H1 (cell line): ENCODE measurements around the gene ETF1. TPM values are rescaled to one million over a fixed set of nuclear protein-coding genes. Genes with fewer than 3 reads are reported as not detected.

Experiments
- CTCF ChIA-PET: fragments of 300-600 bp; sonication (Branson Sonifier 250); formaldehyde crosslinking; loops from one replicate; lab custom pipeline; 2021; ENCODE audit not compliant: partially characterized antibody; lab: Charles Lee
- POLR2A ChIA-PET: fragments of 300-600 bp; sonication (Branson Sonifier 250); formaldehyde crosslinking; loops from one replicate; lab custom pipeline; 2021; ENCODE audit warnings: inconsistent platforms; ENCODE audit not compliant: partially characterized antibody; lab: Charles Lee
- DNase-seq, 2 experiments: peaks; one replicate each; pipeline versions ENCODE4 v3.0.0 to v3.0.0-alpha.2; 2010 to 2022; ENCODE audit warnings: low spot score in 2 of 2, low read depth in 1 of 2, mixed read lengths in 1 of 2
- FAIRE-seq: peaks from 2 replicates; lab custom pipeline; 2011; peaks lifted over from hg19 to GRCh38; lab: Jason Lieb, UNC
- H2AFZ ChIP-seq: 2 replicates; pipeline ENCODE4 v1.8.1; 2012; ENCODE audit warnings: low read length, inconsistent platforms
- H2AK5ac ChIP-seq: 2 replicates; pipeline ENCODE4 v1.6.1; 2013; ENCODE audit warnings: low read depth, low read length
- H2BK120ac ChIP-seq: replicated peaks from 2 replicates; pipeline ENCODE3; 2013; ENCODE audit warnings: low read depth, low read length, inconsistent platforms
- H2BK12ac ChIP-seq: 2 replicates; pipeline ENCODE4 v1.6.1; 2013; ENCODE audit warnings: low read depth, low read length
- H2BK15ac ChIP-seq: 2 replicates; pipeline ENCODE4 v1.6.1; 2013; ENCODE audit warnings: low read length
- H2BK20ac ChIP-seq: 2 replicates; pipeline ENCODE4 v1.6.1; 2013; ENCODE audit warnings: low read length
- H2BK5ac ChIP-seq: 2 replicates; pipeline ENCODE4 v1.6.1; 2013; ENCODE audit warnings: low read depth, low read length
- H3K14ac ChIP-seq: 2 replicates; pipeline ENCODE4 v1.6.1; 2013; ENCODE audit warnings: inconsistent platforms; ENCODE audit not compliant: insufficient read length
- H3K18ac ChIP-seq: 2 replicates; pipeline ENCODE4 v1.6.1; 2013; ENCODE audit warnings: low read length; ENCODE audit errors: extremely low read depth
- H3K23ac ChIP-seq: 2 replicates; pipeline ENCODE4 v1.6.1; 2013; ENCODE audit warnings: inconsistent platforms; ENCODE audit not compliant: insufficient read length
- H3K23me2 ChIP-seq: 2 replicates; pipeline ENCODE4 v1.6.1; 2013; ENCODE audit warnings: low read depth, low read length
- H3K27ac ChIP-seq: 2 replicates; pipeline ENCODE4 v1.6.1; 2011; ENCODE audit warnings: low read depth, low read length, inconsistent platforms
- H3K27me3 ChIP-seq, 4 experiments: replicated peaks in 1 of 4; 1 replicate in 1 of 4; 2 replicates in 3 of 4; pipeline versions ENCODE4 v1.6.1 to v1.8.1; 2011 to 2013; ENCODE audit warnings: low read length in 3 of 4, mild to moderate bottlenecking in 3 of 4, inconsistent platforms in 2 of 4, mixed read lengths in 2 of 4, moderate library complexity in 1 of 4; ENCODE audit not compliant: control insufficient read depth in 3 of 4, insufficient read depth in 3 of 4; ENCODE audit errors: extremely low read depth in 1 of 4
- H3K36me3 ChIP-seq, 4 experiments: 2 replicates each; pipeline versions ENCODE4 v1.6.1 to v1.8.1; 2011 to 2013; ENCODE audit warnings: mild to moderate bottlenecking in 4 of 4, low read length in 3 of 4, moderate library complexity in 2 of 4, control low read depth in 1 of 4, inconsistent platforms in 1 of 4; ENCODE audit not compliant: insufficient read depth in 4 of 4, control insufficient read depth in 2 of 4
- H3K4ac ChIP-seq: replicated peaks from 2 replicates; pipeline ENCODE3; 2013; ENCODE audit warnings: low read length, low read depth, mixed read lengths, inconsistent platforms; ENCODE audit not compliant: insufficient read length
- H3K4me1 ChIP-seq, 4 experiments: replicated peaks in 1 of 4; 1 replicate in 1 of 4; 2 replicates in 3 of 4; pipeline versions ENCODE4 v1.6.1 to v1.8.1; 2011 to 2013; ENCODE audit warnings: low read length in 3 of 4, inconsistent platforms in 2 of 4, mixed read lengths in 1 of 4; ENCODE audit not compliant: insufficient read depth in 4 of 4, control insufficient read depth in 3 of 4
- H3K4me2 ChIP-seq, 2 experiments: 2 replicates each; pipeline versions ENCODE4 v1.6.1 to v1.8.1; 2011 to 2013; ENCODE audit warnings: low read depth in 2 of 2, low read length in 2 of 2, control low read depth in 1 of 2, inconsistent platforms in 1 of 2, mild to moderate bottlenecking in 1 of 2; ENCODE audit not compliant: insufficient read depth in 1 of 2
- H3K4me3 ChIP-seq, 4 experiments: fragments of 200-600, 300-600 bp in 1 of 4; sonication (generic), shearing (Covaris generic), sonication (Bioruptor Twin) in 1 of 4; 2 replicates each; pipeline versions ENCODE4 v1.5.1 to v1.8.1; 2011 to 2016; ENCODE audit warnings: low read length in 4 of 4, low read depth in 3 of 4, control low read depth in 2 of 4, inconsistent platforms in 2 of 4, mild to moderate bottlenecking in 2 of 4, mixed read lengths in 1 of 4, moderate library complexity in 1 of 4; ENCODE audit not compliant: insufficient read depth in 2 of 4; ENCODE audit errors: extremely low read depth in 1 of 4
- H3K56ac ChIP-seq: replicated peaks from 2 replicates; pipeline ENCODE3; 2013; ENCODE audit warnings: low read depth, mild to moderate bottlenecking, mixed read lengths, low read length, inconsistent platforms; ENCODE audit not compliant: insufficient read length
- H3K79me1 ChIP-seq: 2 replicates; pipeline ENCODE4 v1.6.1; 2013; ENCODE audit warnings: low read depth, low read length, control low read depth
- H3K79me2 ChIP-seq, 2 experiments: 2 replicates each; pipeline versions ENCODE4 v1.6.1 to v1.8.1; 2012 to 2013; ENCODE audit warnings: low read length in 2 of 2, mild to moderate bottlenecking in 2 of 2, inconsistent platforms in 1 of 2; ENCODE audit not compliant: insufficient read depth in 2 of 2, control insufficient read depth in 1 of 2
- H3K9ac ChIP-seq, 4 experiments: replicated peaks in 1 of 4; 1 replicate in 1 of 4; 2 replicates in 3 of 4; pipeline versions ENCODE4 v1.6.1 to v1.8.1; 2011 to 2013; ENCODE audit warnings: low read depth in 3 of 4, low read length in 3 of 4, control low read depth in 2 of 4, mild to moderate bottlenecking in 2 of 4, moderate library complexity in 2 of 4, inconsistent platforms in 1 of 4; ENCODE audit errors: extremely low read depth in 1 of 4
- H3K9me3 ChIP-seq, 2 experiments: 2 replicates each; pipeline versions ENCODE4 v1.6.1 to v1.8.1; 2012 to 2013; ENCODE audit warnings: mild to moderate bottlenecking in 2 of 2, moderate library complexity in 2 of 2, control low read depth in 1 of 2, inconsistent platforms in 1 of 2, low read depth in 1 of 2, low read length in 1 of 2, mixed read lengths in 1 of 2; ENCODE audit not compliant: insufficient read depth in 2 of 2
- H4K20me1 ChIP-seq, 2 experiments: replicated peaks in 1 of 2; 2 replicates each; pipeline versions ENCODE3 to v1.8.1; 2011 to 2013; ENCODE audit warnings: inconsistent platforms in 2 of 2, low read length in 2 of 2, mild to moderate bottlenecking in 1 of 2; ENCODE audit not compliant: insufficient read depth in 2 of 2, control insufficient read depth in 1 of 2
- H4K5ac ChIP-seq: 2 replicates; pipeline ENCODE4 v1.6.1; 2013; ENCODE audit warnings: low read length, low read depth, mixed read lengths, inconsistent platforms; ENCODE audit not compliant: insufficient read length
- H4K8ac ChIP-seq: 2 replicates; pipeline ENCODE4 v1.8.0; 2013; ENCODE audit warnings: mild to moderate bottlenecking, moderate library complexity, low read length, inconsistent platforms; ENCODE audit not compliant: insufficient read depth; ENCODE audit errors: extremely low read depth
- H4K91ac ChIP-seq: replicated peaks from 2 replicates; pipeline ENCODE3; 2013; ENCODE audit warnings: low read length, mixed read lengths, inconsistent platforms; ENCODE audit not compliant: insufficient read length
- ASH2L ChIP-seq: fragments of 200-600, 300-600 bp; sonication (generic); IDR thresholded peaks from one replicate; pipeline ENCODE4 v1.7.1; 2017; ENCODE audit warnings: low read length
- BACH1 ChIP-seq: IDR thresholded peaks from 2 replicates; pipeline ENCODE4 v1.6.1; 2012; ENCODE audit warnings: low read length, improper control_type of control experiment
- CTBP2 ChIP-seq: IDR thresholded peaks from 2 replicates; pipeline ENCODE4 v1.7.0; 2011; ENCODE audit warnings: borderline replicate concordance, mild to moderate bottlenecking, moderate library complexity, mixed read lengths, low read length; ENCODE audit not compliant: insufficient read depth, insufficient read length
- EZH2 ChIP-seq: fragments of 200-600 bp; sonication (generic); IDR thresholded peaks from 2 replicates; pipeline ENCODE4 v1.7.1; 2012; ENCODE audit warnings: low read depth, mild to moderate bottlenecking, moderate library complexity, low read length, inconsistent platforms; ENCODE audit not compliant: severe bottlenecking
- FOSL1 ChIP-seq: IDR thresholded peaks from 2 replicates; pipeline ENCODE4 v1.6.1; 2011; ENCODE audit warnings: mild to moderate bottlenecking, low read depth, low read length, moderate library complexity; ENCODE audit not compliant: insufficient read depth
- GABPA ChIP-seq: IDR thresholded peaks from 2 replicates; pipeline ENCODE4 v1.6.1; 2011; ENCODE audit warnings: mild to moderate bottlenecking, low read length, moderate library complexity, borderline replicate concordance; ENCODE audit not compliant: insufficient read depth
- KDM1A ChIP-seq: fragments of 200-600, 300-600 bp; sonication (generic); IDR thresholded peaks from 2 replicates; pipeline ENCODE4 v1.7.1; 2016; ENCODE audit warnings: mild to moderate bottlenecking, low read length, borderline replicate concordance
- MAFK ChIP-seq: IDR thresholded peaks from 2 replicates; pipeline ENCODE4 v1.6.1; 2012; ENCODE audit warnings: low read depth, mild to moderate bottlenecking, improper control_type of control experiment, low read length
- RFX5 ChIP-seq: IDR thresholded peaks from 2 replicates; pipeline ENCODE4 v1.6.1; 2011; ENCODE audit warnings: low read depth, low read length, improper control_type of control experiment, borderline replicate concordance
- SIRT6 ChIP-seq: IDR thresholded peaks from one replicate; pipeline ENCODE4 v1.7.1; 2012; ENCODE audit warnings: low read length, inconsistent platforms
- SIX5 ChIP-seq: IDR thresholded peaks from 2 replicates; pipeline ENCODE4 v1.6.1; 2011; ENCODE audit warnings: mild to moderate bottlenecking, low read depth, low read length
- SP4 ChIP-seq: IDR thresholded peaks from 2 replicates; pipeline ENCODE4 v1.6.1; 2012; ENCODE audit warnings: low read length, inconsistent platforms
- SRF ChIP-seq: IDR thresholded peaks from 2 replicates; pipeline ENCODE4 v1.6.1; 2011; ENCODE audit warnings: mild to moderate bottlenecking, low read depth, low read length, moderate library complexity
- TBP ChIP-seq: IDR thresholded peaks from 2 replicates; pipeline ENCODE4 v1.6.1; 2011; ENCODE audit warnings: low read depth, low read length, improper control_type of control experiment
- ZNF274 ChIP-seq: IDR thresholded peaks from 2 replicates; pipeline ENCODE4 v1.7.0; 2012; ENCODE audit warnings: low read length, borderline replicate concordance; ENCODE audit errors: extremely low read depth
- WGBS, 2 experiments: shearing (Covaris generic) in 1 of 2; methylation state at CpG; one replicate each; pipeline versions ENCODE4 v1.1.6 to v1.1.7; 2013 to 2015; ENCODE audit warnings: low lambda C conversion rate in 2 of 2, mixed read lengths in 2 of 2, inconsistent platforms in 1 of 2, low coverage in 1 of 2, missing lambda C conversion rate in 1 of 2; ENCODE audit not compliant: insufficient replicate concordance in 2 of 2, insufficient coverage in 1 of 2, insufficient read length in 1 of 2; ENCODE audit errors: extremely low coverage in 1 of 2, missing lambda C conversion rate in 1 of 2; 5-methylcytosine and 5-hydroxymethylcytosine counted together
- polyA plus RNA-seq, 7 experiments: library from polyadenylated mRNA; depleted of rRNA in 3 of 7; stranded (reverse) in 5 of 7; unstranded in 2 of 7; fragments of >200 nt in 5 of 7; fragments of 200-250 nt in 2 of 7; gene quantifications; 1 replicate in 5 of 7; 2 replicates in 1 of 7; 4 replicates in 1 of 7; pipeline versions ENCODE4 v1.2.1 to v1.2.3, GENCODE V29; 2011 to 2013; ENCODE audit warnings: missing spikeins in 2 of 7, mixed read lengths in 2 of 7
- total RNA-seq: library from RNA; stranded (reverse); fragmentation: NEBNext Ultra II Directional; extraction: Animal tissue kit (Norgen Biotek cat#: 25700); gene quantifications from 2 replicates; pipeline ENCODE4 v1.2.1, GENCODE V29; 2021

The ETF1 gene
- total and polyA plus RNA-seq, 2 of the 8 experiments (the other 6 are each of a cell fraction or from before 2014, with no cell fraction given) = 50.5 to 168 TPM

- 92% methylated on average over 9 of the region's 9 CpGs; no CpG with 5 or more reads in 1 of the 2 experiments for WGBS, 2 experiments
- H2BK15ac ChIP-seq = no peak overlapping the region
- H3K27ac ChIP-seq = no peak overlapping the region
- ChIA-PET POLR2A (interaction anchor here (0.6 to 26.9 kb wide), 8 partner anchors 2 to 784 kb away, joined by 3 to 1018 read pairs (median 3); partner anchors contain the start of genes ETF1 and HSPA9), CTCF (interaction anchor here (1.0 to 2.0 kb wide), 2 partner anchors 15 to 17 kb away, joined by 3 to 5 read pairs; no protein-coding TSS in a partner anchor)
- H3K79me1 ChIP-seq = peaks cover 3% of the 10 kb centered on the region
- no peak overlapping the region for H2BK5ac ChIP-seq
- no peak overlapping the region for H3K4ac ChIP-seq
- no peak overlapping the region for H3K4me3 ChIP-seq
- no peaks in the 10 kb centered on the region for H3K9me3 ChIP-seq
- H3K23me2 ChIP-seq = no peaks in the 10 kb centered on the region
- no peaks in the 10 kb centered on the region for H3K27me3 ChIP-seq
- TF ChIP-seq ZNF274 (no peak), TBP (no peak), SIX5 (no peak), ASH2L (no peak), CTBP2 (no peak), EZH2 (no peak), MAFK (no peak), FOSL1 (no peak), SIRT6 (no peak), BACH1 (no peak), KDM1A (no peak), GABPA (no peak), SRF (no peak), SP4 (no peak), RFX5 (no peak)
- DNase-seq (no peak), FAIRE-seq (no peak)
- H2BK20ac ChIP-seq = no peak overlapping the region
- no peak overlapping the region for H3K14ac ChIP-seq
- no peak overlapping the region for H4K5ac ChIP-seq
- H3K18ac ChIP-seq = no peak overlapping the region
- H4K91ac ChIP-seq = no peak overlapping the region
- H3K4me1 ChIP-seq = no peaks in the 10 kb centered on the region
- H3K4me2 ChIP-seq = no peak overlapping the region
- H4K8ac ChIP-seq = no peak overlapping the region
- H3K36me3 ChIP-seq = peaks cover 43 to 96% (median 78%) of the 10 kb centered on the region in 4 experiments
- H2BK12ac ChIP-seq = no peak overlapping the region
- no peak overlapping the region for H2BK120ac ChIP-seq
- peaks cover 0 to 77% of the 10 kb centered on the region in 2 experiments; a peak in 2 of 4 replicates for H3K79me2 ChIP-seq
- H3K56ac ChIP-seq = no peak overlapping the region
- H3K23ac ChIP-seq = no peak overlapping the region
- no peak overlapping the region for H2AFZ ChIP-seq
- H3K9ac ChIP-seq = no peak overlapping the region
- no peak overlapping the region for H2AK5ac ChIP-seq
- peaks cover 9 to 13% of the 10 kb centered on the region in 2 experiments for H4K20me1 ChIP-seq
These were observed 21.2 kb upstream of the ETF1 start for GRCh38 chr5:138564242-138564641.
